ENCODE measurements around the gene DNAJC5.
A peak's percentile ranks its signal among the peaks of the same experiment; 100 is the strongest.
"Not testable (repeated sequence)": the region's sequence is repeated elsewhere in the genome, so short reads cannot be mapped to it uniquely, and the experiment has no call there.

DNAJC5 gene

DNA sequence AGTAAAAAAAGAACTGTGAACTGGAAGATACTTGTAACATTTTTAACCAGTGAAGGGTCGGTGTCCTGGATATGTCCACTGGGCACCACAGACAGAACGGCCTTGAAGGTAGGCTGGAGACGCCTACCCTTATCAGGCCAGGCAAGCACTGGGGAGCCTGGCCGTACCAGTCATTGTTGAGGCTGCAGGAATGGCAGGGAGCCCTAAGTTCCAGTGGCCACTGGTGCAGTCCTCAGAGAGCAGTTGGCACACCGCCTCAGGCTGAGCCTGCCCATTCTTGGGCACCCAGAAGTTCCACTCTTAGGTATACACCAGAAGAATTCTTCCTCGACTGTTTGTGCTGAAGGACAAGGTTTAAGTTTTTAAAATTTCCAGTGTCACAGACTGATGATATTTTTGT is 20.5 kb downstream of the DNAJC5 start:
- no peak for DNase-seq

DNA sequence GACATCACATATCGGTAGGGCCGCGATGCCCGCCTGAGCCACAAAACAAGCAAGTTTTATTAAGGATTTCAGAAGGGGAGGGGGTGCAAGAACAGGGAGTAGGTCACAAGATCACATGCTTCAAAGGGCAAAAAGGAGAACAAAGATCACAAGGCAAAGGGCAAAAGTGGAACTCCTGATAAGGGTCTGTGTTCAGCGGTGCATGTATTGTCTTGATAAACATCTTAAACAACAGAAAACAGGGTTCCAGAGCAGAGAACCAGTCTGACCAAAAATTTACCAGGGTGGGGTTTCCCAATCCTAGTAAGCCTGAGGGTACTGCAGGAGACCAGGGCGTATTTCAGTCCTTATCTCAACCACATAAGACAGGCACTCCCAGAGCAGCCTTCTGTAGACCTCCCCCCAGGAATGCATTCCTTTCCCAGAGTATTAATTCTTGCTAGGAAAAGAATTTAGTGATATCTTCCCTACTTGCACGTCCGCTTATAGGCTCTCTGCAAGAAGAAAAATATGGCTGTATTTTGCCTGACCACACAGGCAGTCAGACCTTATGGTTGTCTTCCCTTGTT is 21.5 kb downstream of the DNAJC5 start:
- DNase-seq = not testable (repeated sequence)

DNA sequence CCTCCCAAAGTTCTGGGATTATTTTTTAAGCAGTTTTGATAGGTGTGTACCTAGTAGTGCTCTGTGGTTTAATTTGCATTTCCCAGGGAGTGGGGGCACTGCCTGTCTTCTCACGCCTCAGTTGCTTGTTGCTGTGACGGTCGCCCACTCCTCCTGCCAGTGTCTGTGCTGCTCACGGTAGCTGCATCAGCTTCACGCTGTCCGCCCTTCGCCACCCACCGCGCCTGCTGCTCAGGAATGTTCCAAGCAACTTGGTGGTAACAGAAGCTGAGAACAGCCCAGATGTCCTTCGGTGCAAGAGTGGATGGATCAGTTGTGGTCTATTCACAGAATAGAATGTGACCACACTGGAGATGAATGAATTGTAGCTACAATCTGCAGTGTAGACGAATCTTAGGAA is 22.9 kb downstream of the DNAJC5 start:
- DNase-seq = peak in 1 of 2 donors; percentile 19

DNA sequence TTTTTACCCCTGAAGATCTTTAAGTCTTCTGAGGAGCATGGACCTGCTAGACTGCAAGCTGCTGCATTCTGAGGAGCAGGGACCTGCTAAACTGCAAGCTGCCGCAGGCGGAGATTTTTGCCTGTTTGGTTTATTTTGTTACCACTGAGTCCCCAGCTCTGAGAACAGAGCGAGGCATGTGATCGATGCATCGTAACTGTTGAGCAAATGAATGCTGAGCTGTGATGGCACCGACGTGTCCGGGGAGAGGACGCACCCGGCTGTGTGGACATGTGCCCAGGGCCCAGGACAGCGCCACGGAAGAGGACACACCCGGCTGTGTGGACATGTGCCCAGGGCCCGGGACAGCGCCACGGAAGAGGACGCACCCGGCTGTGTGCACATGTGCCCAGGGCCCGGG is 24.2 kb downstream of the DNAJC5 start:
- DNase-seq = no peak

DNA sequence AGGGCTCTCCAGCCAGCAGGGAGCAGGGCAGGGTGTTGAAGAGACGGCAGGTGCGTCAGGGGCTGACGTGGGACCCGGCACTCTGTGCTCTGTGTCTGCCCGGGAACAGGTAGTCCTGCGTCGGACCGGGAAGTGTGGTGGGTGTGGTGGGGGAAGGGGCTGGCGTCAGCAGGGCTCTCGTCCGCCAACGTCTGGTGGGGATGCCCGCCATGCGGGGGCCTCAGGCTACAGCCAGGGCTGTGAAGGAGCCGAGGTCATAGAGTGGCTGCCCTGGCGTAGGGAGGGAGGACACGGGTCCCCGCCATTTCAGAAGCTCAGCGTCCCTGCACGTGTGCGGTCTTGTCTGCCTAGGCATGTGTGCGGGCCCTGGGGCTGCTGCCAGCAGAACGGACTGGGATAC is 25.3 kb downstream of the DNAJC5 start:
- no peak for DNase-seq

DNA sequence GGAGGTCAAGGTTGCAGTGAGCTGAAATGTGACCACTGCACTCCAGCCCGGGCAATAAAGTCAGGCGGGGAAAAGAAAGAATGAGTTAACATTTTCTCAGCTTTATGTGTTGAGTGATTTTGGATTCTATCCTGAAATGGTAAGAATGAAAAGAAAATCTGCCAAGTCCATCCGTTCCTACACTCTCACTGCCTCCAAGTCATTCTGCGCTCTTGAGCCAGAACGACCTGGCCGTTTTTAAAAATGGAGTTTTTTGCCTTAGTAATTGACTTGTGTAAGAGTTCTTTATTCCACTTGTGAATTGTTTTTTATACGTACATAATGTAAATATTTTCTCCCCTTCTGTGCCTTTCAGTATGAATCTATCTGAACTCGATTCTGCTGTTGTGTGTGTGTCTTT is 28.7 kb downstream of the DNAJC5 start:
- DNase-seq = no peak

DNA sequence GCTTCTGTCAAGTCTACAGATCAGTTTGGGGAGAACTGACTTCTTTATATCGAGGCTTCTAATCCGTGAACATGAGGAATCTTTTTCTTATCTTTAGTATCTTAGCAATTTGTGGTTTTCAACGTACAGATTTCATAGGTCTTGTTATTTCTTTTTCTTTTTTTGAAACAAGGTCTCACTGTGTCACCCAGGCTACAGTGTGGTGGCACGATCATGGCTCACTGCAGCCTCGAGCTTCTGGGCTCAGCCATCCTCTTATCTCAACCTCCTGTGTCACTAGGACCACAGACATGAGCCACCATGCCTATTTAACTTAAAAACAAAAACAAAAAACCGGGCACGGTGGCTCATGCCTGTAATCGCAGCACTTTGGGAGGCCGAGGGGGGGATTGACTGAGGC is 29.3 kb downstream of the DNAJC5 start:
- no peak for DNase-seq

DNA sequence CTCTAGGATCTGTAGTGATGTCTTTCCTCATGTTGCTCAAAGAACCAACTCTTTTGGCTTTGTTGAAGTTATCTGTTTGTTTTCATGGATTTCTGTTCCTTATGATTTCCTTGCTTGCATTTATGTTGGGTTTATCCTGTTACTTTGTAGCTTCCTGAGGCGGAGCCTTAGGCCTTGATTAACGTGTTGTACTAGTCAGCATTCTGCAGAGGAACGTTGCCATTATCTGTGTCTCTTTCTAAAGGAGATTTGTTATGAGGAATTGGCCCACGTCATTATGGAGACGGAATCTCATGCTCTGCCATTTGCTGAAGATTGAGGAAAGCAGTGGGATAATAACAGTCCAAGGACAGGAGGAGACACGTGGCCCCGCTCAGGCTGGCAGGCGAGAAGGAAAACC is 31.4 kb downstream of the DNAJC5 start:
- DNase-seq = no peak

DNA sequence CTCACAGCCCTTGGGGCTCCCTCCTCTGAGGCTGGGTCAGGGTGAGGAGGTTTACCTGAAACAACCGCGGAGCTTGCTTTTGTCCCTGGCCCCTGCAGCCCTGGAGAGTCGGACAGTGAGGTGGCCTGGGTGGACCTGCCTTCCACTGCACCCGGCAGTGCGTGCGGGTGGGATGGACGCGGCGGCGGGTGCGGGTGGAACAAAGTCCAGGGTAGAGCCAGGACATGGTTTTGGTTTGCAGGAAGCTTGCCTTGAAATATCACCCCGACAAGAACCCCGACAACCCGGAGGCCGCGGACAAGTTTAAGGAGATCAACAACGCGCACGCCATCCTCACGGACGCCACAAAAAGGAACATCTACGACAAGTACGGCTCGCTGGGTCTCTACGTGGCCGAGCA is 34.1 kb downstream of the DNAJC5 start:
- no peak for DNase-seq

DNA sequence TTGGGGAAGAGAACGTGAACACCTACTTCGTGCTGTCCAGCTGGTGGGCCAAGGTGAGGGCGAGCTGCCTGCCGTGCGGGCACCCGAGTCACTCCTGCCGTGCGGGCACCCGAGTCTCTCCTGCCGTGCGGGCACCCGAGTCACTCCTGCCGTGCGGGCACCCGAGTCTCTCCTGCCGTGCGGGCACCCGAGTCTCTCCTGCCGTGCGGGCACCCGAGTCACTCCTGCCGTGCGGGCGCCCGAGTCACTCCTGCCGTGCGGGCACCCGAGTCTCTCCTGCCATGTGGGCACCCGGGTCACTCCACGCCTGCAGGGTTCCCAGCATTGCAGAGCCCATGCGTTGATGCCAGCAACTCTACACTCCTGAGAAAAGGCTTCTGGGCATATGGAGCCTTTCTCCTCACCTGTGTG is 34.6 kb downstream of the DNAJC5 start:
- not testable (repeated sequence) for DNase-seq

DNA sequence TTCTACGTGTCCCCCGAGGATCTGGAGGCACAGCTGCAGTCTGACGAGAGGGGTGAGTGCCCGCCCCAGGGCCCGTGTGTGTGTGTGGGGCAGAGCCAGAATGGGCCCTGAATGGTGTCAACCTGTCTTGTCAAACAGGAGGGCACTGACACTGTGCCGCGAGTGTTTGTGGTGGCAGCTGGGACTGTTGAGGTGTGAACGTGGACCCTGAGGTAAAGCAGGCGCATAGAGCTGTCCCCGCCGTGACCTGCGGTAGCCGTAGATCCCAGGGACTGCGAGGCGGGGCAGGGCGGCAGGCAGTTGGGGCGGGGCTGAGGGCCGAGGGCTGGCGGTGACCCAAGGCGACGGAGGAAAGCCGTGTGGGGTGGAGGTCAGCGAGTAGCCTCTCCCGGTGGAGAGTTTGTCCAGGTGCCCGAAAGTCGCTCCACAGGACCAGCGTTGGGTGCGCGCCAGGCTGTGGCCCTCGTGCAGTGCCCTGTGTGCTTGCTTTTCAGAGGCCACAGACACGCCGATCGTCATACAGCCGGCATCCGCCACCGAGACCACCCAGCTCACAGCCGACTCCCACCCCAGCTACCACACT is 36.1 kb downstream of the DNAJC5 start:
- no peak for DNase-seq

DNA sequence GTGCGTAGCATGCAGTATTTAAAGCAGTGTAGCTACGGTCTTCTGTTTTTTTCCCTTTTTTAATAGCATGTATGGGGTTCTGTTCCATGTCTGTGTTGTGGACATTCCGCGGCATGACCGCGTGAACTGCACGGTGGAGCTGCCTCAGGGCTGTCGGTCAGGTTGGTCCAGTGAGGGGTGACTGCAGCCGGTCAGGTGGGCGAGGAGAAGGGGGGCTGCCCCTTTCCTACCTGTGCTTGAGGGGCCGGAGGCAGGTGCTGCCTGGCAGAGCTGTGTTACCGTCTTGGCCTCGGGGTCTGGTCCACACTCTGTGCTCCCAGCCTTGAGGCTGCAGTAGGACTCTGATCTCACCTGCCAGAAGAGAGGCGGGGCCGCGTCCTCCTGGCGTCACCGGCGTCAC is 36.8 kb downstream of the DNAJC5 start:
- DNase-seq = no peak

DNA sequence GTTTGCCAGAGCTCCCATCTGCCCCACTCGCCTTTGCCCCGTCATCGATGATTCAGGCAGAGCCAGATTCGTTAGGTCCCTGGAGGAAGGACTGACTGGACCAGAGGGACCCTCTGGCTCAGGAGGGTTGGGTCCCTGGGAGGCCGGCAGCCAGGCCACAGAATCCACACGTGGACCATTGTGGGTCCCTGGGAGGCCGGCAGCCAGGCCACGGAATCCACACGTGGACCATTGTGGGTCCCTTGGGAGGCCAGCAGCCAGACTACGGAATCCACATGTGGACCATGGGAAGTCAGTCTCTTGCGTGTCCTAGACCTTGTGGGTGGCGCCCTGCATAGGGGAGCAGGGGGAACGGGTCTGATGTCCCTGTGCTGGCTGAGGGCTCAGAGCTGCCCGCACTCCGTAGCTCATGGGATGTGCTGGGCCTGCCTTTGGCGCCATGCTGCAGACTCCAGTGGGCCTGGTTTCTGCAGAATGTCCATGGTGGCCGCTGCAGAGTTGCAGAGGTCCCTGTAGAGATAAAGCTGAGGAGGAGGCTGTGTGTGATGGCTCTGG is 37.8 kb downstream of the DNAJC5 start:
- no peak for DNase-seq

DNA sequence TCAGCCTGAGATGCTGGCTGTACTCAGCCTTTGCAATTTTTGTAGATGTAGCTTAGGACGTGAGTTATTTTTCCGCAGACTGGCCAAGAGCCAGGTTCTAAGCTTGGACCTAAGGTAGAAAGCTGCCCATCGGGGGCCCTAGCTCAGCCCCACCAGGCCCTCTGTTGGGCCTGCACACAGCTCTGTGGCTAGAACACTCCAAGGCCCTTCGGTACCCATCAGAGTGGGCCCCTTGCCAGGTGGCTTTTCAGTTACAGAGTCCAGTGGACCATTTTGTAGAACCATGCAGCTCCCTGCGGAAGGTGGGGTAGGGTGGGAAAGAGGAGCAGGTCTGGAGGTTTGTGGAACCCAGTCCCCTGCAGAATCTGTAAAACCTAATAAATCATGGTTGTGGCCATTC is 38.7 kb downstream of the DNAJC5 start:
- DNase-seq = no peak

DNA sequence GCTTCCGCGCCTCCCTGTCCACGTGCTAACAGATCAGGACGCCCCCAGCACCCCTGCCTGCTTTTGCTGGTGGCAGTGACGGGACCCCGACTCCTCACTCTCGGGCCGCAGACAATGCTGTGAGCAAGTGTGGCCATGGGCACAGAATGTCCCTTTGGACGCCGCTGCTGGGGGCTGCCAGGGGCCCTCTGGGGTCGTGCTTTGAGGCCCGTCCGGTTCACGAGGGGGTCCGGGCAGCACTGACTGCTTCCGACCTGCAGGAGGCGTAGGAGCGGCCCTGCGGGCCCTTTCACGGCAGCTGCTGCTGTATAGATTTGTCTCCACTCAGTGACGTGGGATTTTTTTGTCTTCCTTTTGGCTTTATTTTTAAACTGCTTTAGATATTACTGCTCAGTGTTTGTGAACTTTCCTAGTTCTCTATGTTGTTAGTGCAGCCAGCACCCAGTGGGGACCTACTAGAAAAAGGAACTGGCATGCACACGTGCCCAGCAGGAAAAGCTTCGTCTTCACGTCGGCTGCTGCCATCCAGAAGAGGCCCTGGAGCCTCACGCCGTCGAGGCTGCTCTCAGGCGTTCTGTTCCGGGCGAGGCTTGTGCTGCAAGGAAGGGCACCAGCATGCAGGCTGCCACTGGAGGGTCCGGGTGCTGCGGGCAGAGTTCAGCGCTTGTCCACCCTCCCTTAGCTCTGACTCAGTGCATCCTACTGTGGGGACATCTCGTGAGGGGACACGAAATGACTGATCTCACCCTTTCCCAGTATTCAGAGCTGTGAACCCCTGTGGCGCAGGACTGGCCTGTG is 39.5 kb downstream of the DNAJC5 start:
- no peak for DNase-seq

DNA sequence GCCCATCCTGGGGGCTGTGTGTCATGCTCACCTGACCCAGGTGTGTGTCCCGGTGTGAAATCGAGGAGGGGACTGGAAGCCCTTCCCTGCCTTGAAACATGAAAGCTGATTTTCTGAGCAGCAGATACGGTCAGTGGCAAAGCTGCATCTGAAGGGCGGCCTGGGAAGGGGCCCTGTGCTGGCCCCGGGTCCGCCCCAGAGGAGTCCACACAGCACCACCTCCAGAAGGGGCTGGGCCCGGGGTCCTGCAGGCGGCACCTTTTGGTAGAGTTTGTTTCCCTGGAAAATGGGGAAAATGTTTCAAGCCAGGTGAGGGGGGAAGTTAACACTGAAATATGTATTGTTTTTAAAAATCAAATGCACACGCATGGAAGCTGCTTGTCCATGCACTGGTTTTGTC is 40.5 kb downstream of the DNAJC5 start:
- no peak for DNase-seq

DNA sequence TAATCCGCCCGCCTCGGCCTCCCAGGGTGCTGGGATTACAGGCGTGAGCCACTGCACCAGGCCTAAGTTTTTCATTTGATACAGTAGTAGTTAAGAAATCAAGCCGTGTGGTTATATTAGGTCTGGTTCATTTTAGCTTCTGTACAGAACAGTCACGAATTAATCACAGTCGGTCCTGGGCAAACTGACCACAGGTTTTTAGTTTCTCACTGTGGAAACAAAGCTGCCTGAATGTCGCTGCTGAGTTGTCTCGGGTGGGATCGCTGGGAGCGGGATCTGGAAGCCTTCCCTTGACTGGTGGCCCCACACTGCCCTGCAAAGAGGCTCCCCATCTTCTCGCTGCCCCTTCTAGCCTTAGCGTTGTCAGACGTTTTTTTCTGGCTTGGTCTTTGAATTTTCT is 42.7 kb downstream of the DNAJC5 start:
- DNase-seq = no peak

DNA sequence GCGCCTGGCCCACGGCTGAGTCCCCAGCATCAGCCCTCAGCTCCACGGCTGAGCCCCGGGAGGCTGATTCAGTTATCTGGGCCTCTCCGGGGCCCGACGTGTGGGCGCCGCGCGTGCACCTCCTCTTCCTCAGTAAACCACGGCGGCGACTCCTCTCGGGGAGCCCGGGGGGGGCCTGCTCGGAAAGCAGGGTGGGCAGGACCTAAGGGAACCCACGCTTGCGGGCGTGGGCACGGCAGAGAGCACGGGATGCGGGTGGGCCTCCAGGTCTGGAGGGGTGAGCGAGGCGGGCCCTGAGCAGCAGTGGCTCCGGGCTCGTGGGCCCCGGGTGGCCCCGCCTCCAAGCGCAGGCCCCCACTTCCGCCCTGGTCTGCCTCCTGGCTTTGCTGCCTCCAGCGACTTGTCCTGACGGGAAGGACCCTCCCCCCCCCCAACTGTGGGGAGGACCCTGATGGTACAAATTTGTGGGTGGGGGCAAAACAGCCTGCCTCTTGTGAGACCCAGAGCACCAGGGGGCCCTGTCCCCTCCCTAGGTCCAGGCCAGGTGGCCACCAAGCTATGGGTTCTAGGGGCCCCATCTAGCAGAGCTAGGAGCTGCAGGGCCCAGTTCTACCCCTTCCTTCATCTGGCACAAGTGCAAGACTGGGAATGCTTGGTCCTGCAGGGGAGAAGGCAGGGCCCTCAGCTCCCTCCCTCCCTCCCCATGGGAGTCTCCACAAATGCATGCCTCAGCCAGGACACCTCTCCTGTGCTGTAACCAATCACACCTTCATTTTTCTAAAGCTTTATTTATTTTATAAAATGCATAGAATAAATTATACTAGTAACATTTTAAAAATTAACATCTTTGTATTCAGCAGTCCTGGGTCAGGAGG is 44.4 kb downstream of the DNAJC5 start:
- no peak for DNase-seq

DNA sequence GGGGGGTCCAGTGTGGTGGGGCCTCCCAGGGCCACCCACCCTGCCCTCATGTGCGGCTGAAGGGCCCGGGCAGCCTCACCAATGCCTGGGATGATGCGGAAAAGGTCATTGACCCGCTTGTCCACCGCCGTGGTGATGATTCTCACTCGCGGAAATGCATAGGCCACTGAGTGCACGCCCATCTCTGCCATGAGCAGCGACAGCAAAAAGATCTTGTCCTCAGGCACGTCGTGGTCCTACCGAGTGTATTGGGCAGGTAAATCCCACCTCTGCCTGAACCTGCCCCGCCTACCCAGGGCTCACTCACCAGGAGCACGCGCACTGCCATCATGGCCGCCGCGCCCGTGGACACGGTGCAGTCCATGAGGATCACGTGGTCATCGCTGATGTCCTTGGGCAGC is 45.1 kb downstream of the DNAJC5 start:
- DNase-seq = no peak

DNA sequence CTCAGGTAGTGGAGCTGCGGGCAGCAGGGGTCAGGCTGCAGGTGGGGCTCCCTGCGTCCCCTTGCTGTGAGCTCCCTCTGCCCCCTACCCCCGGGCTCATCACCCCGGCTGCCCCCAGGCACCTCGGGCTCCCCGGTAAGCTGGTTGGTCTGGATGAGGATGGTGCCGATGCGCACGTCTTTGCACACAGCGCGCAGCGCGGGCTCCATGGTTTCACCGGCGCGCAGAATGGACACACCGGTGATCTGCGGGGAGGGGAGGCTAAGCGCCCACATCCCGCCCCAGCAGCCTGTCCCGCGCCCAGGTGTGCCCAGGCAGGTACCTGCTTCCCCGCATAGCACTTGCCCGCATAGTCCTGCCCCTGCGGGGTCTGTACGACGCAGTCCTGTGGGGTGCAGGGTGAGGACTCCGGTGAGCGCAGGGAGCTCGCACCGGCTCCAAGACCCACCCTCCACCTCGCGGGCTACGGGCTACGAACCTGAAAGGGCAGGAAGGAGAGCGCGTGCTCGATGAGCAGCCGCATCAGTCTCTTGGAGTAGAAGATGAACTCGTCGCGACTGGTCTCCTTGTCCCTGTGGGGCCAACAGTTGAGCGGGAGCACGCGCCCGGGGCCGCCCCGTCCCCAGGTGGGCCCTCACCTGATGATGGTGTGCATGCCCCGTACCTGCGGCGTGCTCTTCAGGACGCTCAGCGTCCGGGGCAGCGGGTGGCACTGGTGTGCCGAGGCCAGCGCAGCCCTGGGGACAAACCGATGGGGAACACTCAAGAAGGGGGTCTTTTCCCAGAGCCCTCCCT is 45.7 kb downstream of the DNAJC5 start:
- DNase-seq = no peak

DNA sequence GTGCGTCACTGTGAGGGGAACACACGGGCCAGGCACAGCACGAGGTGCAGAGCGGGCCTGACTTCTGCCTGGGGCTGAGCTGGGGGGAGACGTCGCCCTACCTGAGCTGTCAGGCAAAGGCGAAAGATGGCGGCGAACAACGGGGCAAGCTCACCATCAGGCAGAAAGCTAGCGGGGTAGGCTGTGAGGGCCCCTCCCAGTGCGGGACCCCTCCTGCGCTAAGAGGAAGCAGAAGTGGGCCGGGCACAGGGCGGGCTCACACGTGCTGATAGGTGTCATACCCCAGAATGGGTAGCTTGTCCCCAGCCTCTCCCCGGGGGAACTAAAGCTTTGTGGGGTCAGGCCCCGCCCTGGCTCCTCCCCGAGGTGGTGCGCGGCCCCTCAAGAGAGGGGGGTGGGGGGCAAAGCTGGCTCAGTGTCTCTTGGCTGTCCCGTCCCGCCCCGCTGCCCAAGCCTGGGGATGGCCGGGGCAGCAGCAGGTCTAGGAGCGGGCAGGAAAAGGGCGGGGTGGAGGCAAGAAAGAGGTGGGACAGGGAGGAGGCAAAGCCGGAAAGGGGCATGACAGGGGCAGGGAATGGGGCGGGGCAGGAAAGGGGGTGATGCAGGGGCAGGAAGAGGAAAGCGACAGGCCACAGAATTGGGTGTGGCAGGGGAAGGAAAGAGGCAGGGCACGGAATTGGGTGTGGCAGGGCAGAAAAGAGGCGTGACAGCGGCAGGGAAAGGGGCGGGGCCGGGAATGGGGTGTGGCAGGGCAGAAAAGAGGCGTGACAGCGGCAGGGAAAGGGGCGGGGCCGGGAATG is 46.6 kb downstream of the DNAJC5 start:
- DNase-seq = peak; percentile 63 to 67

Data from stimulated activated CD4-positive, alpha-beta T cell treated with anti-CD3 and anti-CD28 coated beads, Interleukin-2, amount 100 ng/mL, for 24 hours (primary cell).